ENCODE data around the gene CBLC.

DNA sequence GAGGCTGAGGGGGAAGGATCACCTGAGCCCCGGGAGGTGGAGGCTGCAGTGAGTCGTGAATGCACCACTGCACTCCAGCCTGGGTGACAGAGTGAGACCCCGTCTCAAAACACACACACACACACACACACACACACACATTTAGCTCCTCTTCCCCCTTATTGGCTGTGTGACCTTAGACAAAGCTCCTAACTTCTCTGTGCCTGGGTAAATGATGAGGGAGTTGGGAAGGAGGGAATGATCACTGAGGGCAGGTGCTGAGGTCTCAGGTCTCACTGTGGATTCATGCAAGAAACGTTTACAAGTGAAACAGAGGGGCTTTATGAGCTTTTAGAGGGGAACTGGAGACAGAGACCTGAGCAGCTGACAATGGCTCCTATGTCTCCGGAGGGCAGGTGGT is 46.1 kb upstream of the CBLC start:
- no peak for TF ChIP-seq POLR2AphosphoS5 (IDR thresholded peaks at IDR 0.05; ENCODE audit: low read depth, low read length)
- TF ChIP-seq POLR2A (IDR thresholded peaks at IDR 0.05; ENCODE audit: low read depth, low read length): no peak
- no peak for TF ChIP-seq TAF1 (IDR thresholded peaks at IDR 0.05; ENCODE audit: borderline replicate concordance, low read depth, low read length)

Measured in GM12892 (cell line).